ENCODE data around the gene MPL. TPM values are rescaled to one million over a fixed set of nuclear protein-coding genes. Genes with fewer than 3 reads are reported as not detected.

MPL gene
- total RNA-seq, 1 donor from 2014 or later, result 0.31 TPM

DNA sequence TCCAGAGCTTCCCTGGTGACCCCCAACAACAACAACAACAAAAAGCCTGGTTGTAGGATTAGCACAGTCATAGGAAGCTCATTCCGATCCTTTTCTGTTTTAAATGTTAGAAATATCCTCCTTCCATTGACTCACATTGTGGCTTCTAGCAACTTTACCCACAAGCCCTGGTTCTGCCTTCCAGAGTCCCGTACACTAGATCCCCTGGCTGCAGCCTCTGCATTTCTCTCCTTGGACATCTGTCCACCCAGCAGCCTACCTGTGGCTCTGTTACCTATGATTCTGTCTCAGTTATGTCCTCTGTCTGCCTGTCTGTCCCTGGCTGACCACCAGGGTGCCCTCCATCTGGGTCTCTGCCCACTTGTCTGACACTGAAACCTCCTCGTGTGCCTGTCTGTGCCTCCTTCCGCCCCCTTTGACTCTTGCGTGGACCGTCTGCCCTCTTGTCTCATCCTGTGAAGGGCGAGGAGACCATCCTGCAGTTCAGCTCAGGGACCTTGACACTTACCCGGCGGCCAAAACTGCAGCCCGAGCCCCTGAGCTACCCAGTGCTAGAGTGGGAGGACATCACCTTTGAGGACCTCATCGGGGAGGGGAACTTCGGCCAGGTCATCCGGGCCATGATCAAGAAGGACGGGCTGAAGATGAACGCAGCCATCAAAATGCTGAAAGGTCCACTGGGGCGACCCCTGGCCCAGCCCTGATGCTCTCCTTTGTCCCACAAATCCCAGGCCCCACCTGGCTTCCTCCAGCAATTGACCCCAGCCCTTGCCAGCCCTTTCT lies 20.7 kb upstream of the MPL start:
- Mint-ChIP-seq H3K36me3 (ENCODE audit: insufficient read depth) (no peaks in the 10 kb centered on the region), H3K27me3 (peaks cover 7% of the 10 kb centered on the region), H3K9me3 (ENCODE audit: low read depth) (no peaks in the 10 kb centered on the region), H3K4me1 (ENCODE audit: low read depth) (peaks cover 3% of the 10 kb centered on the region), H3K27ac (no peak overlapping the region), H3K4me3 (ENCODE audit: low read depth) (no peak overlapping the region)
- DNase-seq (ENCODE audit: low spot score, unreplicated experiment), result no peak
- TF ChIP-seq, protein P1, sequence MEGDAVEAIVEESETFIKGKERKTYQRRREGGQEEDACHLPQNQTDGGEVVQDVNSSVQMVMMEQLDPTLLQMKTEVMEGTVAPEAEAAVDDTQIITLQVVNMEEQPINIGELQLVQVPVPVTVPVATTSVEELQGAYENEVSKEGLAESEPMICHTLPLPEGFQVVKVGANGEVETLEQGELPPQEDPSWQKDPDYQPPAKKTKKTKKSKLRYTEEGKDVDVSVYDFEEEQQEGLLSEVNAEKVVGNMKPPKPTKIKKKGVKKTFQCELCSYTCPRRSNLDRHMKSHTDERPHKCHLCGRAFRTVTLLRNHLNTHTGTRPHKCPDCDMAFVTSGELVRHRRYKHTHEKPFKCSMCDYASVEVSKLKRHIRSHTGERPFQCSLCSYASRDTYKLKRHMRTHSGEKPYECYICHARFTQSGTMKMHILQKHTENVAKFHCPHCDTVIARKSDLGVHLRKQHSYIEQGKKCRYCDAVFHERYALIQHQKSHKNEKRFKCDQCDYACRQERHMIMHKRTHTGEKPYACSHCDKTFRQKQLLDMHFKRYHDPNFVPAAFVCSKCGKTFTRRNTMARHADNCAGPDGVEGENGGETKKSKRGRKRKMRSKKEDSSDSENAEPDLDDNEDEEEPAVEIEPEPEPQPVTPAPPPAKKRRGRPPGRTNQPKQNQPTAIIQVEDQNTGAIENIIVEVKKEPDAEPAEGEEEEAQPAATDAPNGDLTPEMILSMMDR (IDR thresholded peaks at IDR 0.05; ENCODE audit: unreplicated experiment), result no peak

DNA sequence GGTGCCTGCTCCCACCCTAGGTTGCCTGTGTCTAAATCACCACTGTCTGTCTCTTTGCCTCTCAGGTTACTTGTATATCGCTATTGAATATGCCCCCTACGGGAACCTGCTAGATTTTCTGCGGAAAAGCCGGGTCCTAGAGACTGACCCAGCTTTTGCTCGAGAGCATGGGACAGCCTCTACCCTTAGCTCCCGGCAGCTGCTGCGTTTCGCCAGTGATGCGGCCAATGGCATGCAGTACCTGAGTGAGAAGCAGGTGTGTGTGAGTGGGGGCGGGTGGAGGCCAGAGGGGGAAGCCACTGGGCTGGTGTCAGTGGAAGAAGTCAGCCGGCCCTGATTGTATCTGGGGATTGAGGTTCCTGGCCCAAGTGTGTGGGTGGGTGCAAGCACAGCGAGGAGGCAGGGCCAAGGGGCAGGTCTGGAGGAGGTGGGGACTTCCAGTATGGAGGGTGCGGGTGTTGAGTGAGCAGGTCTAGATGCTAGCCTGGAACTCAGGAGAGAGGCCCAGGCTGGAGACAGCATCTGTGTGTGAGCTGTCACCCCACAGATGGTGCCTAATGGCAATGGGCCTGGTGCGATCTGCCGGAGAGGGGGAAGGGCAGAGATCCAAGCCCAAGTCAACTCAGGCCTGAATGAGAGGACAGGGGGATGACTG lies 19.7 kb upstream of the MPL start:
- H3K4me3 Mint-ChIP-seq (ENCODE audit: low read depth), result no peak overlapping the region
- H3K4me1 Mint-ChIP-seq (ENCODE audit: low read depth), result peaks cover 3% of the 10 kb centered on the region
- peaks cover 4% of the 10 kb centered on the region for H3K27me3 Mint-ChIP-seq
- no peaks in the 10 kb centered on the region for H3K36me3 Mint-ChIP-seq (ENCODE audit: insufficient read depth)
- H3K9me3 Mint-ChIP-seq (ENCODE audit: low read depth), result no peaks in the 10 kb centered on the region
- no peak for DNase-seq (ENCODE audit: low spot score, unreplicated experiment)
- TF ChIP-seq, protein P1 (IDR thresholded peaks at IDR 0.05; ENCODE audit: unreplicated experiment), result no peak
- H3K27ac Mint-ChIP-seq, result no peak overlapping the region

DNA sequence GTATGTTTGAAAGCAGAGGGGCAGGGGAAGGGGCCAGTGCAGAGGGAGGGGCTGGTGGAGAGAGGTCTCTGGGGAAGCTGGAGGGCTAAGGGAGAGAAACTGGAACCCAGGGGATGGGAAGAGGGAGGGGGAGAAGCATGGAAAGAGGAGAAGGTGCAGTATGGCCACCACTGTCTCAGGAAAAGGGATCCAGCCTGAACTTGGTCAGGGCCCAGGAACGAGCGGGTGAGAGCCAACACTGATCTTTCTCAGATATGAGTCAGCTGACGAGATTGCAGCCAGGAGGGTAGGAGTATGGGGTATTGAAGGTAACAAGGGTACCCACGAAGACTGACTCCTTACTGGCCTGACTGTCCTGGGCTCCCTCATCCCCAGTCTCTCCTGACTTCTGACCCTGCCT lies 18.8 kb upstream of the MPL start:
- Mint-ChIP-seq H3K36me3 (ENCODE audit: insufficient read depth) (no peaks in the 10 kb centered on the region), H3K4me3 (ENCODE audit: low read depth) (no peak overlapping the region), H3K27me3 (peaks cover 4% of the 10 kb centered on the region), H3K27ac (no peak overlapping the region), H3K9me3 (ENCODE audit: low read depth) (no peaks in the 10 kb centered on the region), H3K4me1 (ENCODE audit: low read depth) (no peaks in the 10 kb centered on the region)
- DNase-seq (ENCODE audit: low spot score, unreplicated experiment), result no peak
- TF ChIP-seq, protein P1 (IDR thresholded peaks at IDR 0.05; ENCODE audit: unreplicated experiment), result no peak

DNA sequence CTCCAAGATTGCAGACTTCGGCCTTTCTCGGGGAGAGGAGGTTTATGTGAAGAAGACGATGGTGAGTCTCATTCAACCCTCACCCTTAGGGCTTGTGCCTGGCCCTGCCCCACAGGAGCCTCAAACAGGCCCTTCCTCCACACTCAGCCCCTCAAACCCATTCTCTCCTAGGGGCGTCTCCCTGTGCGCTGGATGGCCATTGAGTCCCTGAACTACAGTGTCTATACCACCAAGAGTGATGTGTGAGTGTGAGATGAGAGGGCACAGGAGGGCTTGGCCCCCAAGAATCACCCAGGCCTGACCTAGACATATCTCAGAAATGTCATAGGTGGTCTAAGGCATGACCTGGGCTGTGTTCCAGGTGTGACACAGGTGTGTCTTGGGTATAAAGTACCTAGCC lies 18.3 kb upstream of the MPL start:
- no peak overlapping the region for H3K27ac Mint-ChIP-seq
- DNase-seq (ENCODE audit: low spot score, unreplicated experiment), result no peak
- TF ChIP-seq, protein P1 (IDR thresholded peaks at IDR 0.05; ENCODE audit: unreplicated experiment), result no peak

DNA sequence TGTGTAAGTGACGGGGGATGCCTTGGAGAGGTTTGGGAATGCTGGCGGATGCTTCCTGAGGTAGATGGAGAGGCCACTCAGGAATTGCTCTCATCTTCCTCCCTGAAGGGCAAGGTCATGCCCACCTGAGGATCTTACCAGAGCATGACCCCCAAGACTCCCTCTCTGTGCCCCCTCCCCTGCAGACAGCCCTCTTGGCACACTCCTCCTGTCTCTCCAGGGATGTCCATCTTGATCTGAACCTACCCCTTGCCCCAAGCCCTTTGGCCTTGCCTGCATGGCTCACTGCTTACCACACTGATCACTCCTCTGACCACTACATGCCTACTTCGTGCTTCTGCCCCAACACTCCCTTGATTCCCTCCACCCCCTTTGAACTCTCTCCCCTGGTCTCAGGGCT lies 17.9 kb upstream of the MPL start:
- Mint-ChIP-seq H3K27ac (no peak overlapping the region), H3K4me3 (ENCODE audit: low read depth) (no peak overlapping the region), H3K36me3 (ENCODE audit: insufficient read depth) (no peaks in the 10 kb centered on the region), H3K27me3 (peaks cover 4% of the 10 kb centered on the region), H3K9me3 (ENCODE audit: low read depth) (peaks cover 2% of the 10 kb centered on the region), H3K4me1 (ENCODE audit: low read depth) (no peaks in the 10 kb centered on the region)
- DNase-seq (ENCODE audit: low spot score, unreplicated experiment), result no peak
- TF ChIP-seq, protein P1 (IDR thresholded peaks at IDR 0.05; ENCODE audit: unreplicated experiment), result no peak

More for the DNA sequence above, 18.3 kb upstream of the MPL start:
- H3K4me3 Mint-ChIP-seq (ENCODE audit: low read depth), result no peak overlapping the region
- H3K27me3 Mint-ChIP-seq, result peaks cover 4% of the 10 kb centered on the region
- no peaks in the 10 kb centered on the region for H3K9me3 Mint-ChIP-seq (ENCODE audit: low read depth)
- no peaks in the 10 kb centered on the region for H3K4me1 Mint-ChIP-seq (ENCODE audit: low read depth)
- no peaks in the 10 kb centered on the region for H3K36me3 Mint-ChIP-seq (ENCODE audit: insufficient read depth)

Data from progenitor cell of endocrine pancreas (in vitro differentiated cells).